Mesothelial cell of epicardium (in vitro differentiated cells): ENCODE data around the gene ABCC6. TPM values are rescaled to one million over a fixed set of nuclear protein-coding genes. Genes with fewer than 3 reads are reported as not detected.
"Not testable (repeated sequence)": the region's sequence is repeated elsewhere in the genome, so short reads cannot be mapped to it uniquely, and the experiment has no call there.

Experiments
- DNase-seq, 2 experiments: peaks; one replicate each; pipeline ENCODE4 v3.0.0; 2021; ENCODE audit warnings: low spot score in 2 of 2; ENCODE audit not compliant: unreplicated experiment in 2 of 2
- H3K27ac Mint-ChIP-seq: 2 replicates; pipeline ENCODE4 v1.8.0; 2021; ENCODE audit warnings: mixed read lengths
- H3K27me3 Mint-ChIP-seq: 2 replicates; pipeline ENCODE4 v1.8.0; 2021; ENCODE audit warnings: low read depth, mixed read lengths
- H3K36me3 Mint-ChIP-seq: 2 replicates; pipeline ENCODE4 v1.8.0; 2021; ENCODE audit warnings: mixed read lengths
- H3K4me1 Mint-ChIP-seq: 2 replicates; pipeline ENCODE4 v1.8.0; 2021; ENCODE audit warnings: mixed read lengths
- H3K4me3 Mint-ChIP-seq: 2 replicates; pipeline ENCODE4 v1.8.0; 2021; ENCODE audit warnings: mild to moderate bottlenecking, moderate library complexity, mixed read lengths
- H3K9me3 Mint-ChIP-seq: 2 replicates; pipeline ENCODE4 v1.8.0; 2021; ENCODE audit warnings: mixed read lengths
- total RNA-seq: library from RNA; stranded (reverse); gene quantifications from 3 replicates; pipeline ENCODE4 v1.2.1, GENCODE V29; 2021
- TF ChIP-seq, protein P1 (sequence below): fragments of 200-600 bp; sonication (generic); IDR thresholded peaks from one replicate; pipeline ENCODE4 v1.5.0; 2021; ENCODE audit warnings: antibody characterized with exemption; ENCODE audit not compliant: unreplicated experiment

Gene ABCC6
- total RNA-seq, 1 donor from 2014 or later, result 3.2 TPM

GRCh38 chr16:16188827-16189226 lies 34.5 kb downstream of the ABCC6 start:
- Mint-ChIP-seq H3K27me3 (peaks cover 2% of the 10 kb centered on the region), H3K4me3 (no peak overlapping the region), H3K9me3 (no peaks in the 10 kb centered on the region), H3K4me1 (no peaks in the 10 kb centered on the region), H3K36me3 (no peaks in the 10 kb centered on the region), H3K27ac (no peak overlapping the region)
- TF ChIP-seq, protein P1, sequence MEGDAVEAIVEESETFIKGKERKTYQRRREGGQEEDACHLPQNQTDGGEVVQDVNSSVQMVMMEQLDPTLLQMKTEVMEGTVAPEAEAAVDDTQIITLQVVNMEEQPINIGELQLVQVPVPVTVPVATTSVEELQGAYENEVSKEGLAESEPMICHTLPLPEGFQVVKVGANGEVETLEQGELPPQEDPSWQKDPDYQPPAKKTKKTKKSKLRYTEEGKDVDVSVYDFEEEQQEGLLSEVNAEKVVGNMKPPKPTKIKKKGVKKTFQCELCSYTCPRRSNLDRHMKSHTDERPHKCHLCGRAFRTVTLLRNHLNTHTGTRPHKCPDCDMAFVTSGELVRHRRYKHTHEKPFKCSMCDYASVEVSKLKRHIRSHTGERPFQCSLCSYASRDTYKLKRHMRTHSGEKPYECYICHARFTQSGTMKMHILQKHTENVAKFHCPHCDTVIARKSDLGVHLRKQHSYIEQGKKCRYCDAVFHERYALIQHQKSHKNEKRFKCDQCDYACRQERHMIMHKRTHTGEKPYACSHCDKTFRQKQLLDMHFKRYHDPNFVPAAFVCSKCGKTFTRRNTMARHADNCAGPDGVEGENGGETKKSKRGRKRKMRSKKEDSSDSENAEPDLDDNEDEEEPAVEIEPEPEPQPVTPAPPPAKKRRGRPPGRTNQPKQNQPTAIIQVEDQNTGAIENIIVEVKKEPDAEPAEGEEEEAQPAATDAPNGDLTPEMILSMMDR, result no peak
- DNase-seq, result no peak

DNA sequence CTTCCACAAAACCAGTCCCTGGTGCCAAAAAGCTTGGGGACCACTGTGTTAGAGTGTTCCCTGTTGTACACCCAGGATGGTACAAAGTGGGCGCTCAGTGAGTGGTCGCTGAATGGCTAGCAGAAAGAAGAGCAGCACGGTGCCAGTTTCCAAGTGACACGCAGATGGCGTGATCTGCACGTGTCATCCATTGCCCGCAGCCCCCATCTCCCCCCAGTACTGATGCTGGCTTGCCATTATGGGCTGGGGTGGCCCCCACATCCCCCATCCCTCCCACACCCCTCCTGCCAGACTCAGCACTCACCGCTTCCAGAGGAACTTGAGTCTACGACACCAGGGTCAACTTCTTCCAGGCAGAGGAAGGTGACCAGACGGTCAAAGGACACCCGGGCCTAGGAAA lies 36.5 kb downstream of the ABCC6 start:
- H3K36me3 Mint-ChIP-seq, result no peaks in the 10 kb centered on the region
- no peaks in the 10 kb centered on the region for H3K9me3 Mint-ChIP-seq
- H3K27ac Mint-ChIP-seq, result no peak overlapping the region
- no peak for DNase-seq
- H3K4me1 Mint-ChIP-seq, result no peaks in the 10 kb centered on the region
- TF ChIP-seq, protein P1, result no peak
- H3K4me3 Mint-ChIP-seq, result no peak overlapping the region
- H3K27me3 Mint-ChIP-seq, result peaks cover under 1% of the 10 kb centered on the region

- H3K4me1 Mint-ChIP-seq, result no peaks in the 10 kb centered on the region
- no peaks in the 10 kb centered on the region for H3K36me3 Mint-ChIP-seq
- TF ChIP-seq, protein P1, result no peak
These were observed 38.2 kb downstream of the ABCC6 start for GRCh38 chr16:16185095-16185494.

GRCh38 chr16:16184594-16184993 lies 38.7 kb downstream of the ABCC6 start:
- Mint-ChIP-seq H3K27ac (no peak overlapping the region), H3K36me3 (no peaks in the 10 kb centered on the region), H3K27me3 (no peaks in the 10 kb centered on the region), H3K4me1 (no peaks in the 10 kb centered on the region), H3K4me3 (no peak overlapping the region), H3K9me3 (peaks cover 5% of the 10 kb centered on the region)
- TF ChIP-seq, protein P1, result no peak
- no peak for DNase-seq

More at GRCh38 chr16:16185095-16185494, 38.2 kb downstream of the ABCC6 start:
- Mint-ChIP-seq H3K4me3 (no peak overlapping the region), H3K9me3 (peaks cover 1% of the 10 kb centered on the region), H3K27ac (no peak overlapping the region), H3K27me3 (no peaks in the 10 kb centered on the region)
- no peak for DNase-seq

GRCh38 chr16:16183562-16183961 lies 39.7 kb downstream of the ABCC6 start:
- Mint-ChIP-seq H3K4me3 (no peak overlapping the region), H3K27ac (no peak overlapping the region), H3K27me3 (no peaks in the 10 kb centered on the region), H3K9me3 (peaks cover 5% of the 10 kb centered on the region), H3K4me1 (no peaks in the 10 kb centered on the region), H3K36me3 (no peaks in the 10 kb centered on the region)
- no peak for DNase-seq
- TF ChIP-seq, protein P1, result no peak

- Mint-ChIP-seq H3K9me3 (peaks cover 5% of the 10 kb centered on the region), H3K4me1 (no peaks in the 10 kb centered on the region), H3K4me3 (no peak overlapping the region), H3K27ac (no peak overlapping the region), H3K27me3 (no peaks in the 10 kb centered on the region), H3K36me3 (no peaks in the 10 kb centered on the region)
- no peak for DNase-seq
- TF ChIP-seq, protein P1, result no peak
These were observed 40.4 kb downstream of the ABCC6 start for GRCh38 chr16:16182918-16183317.

DNA sequence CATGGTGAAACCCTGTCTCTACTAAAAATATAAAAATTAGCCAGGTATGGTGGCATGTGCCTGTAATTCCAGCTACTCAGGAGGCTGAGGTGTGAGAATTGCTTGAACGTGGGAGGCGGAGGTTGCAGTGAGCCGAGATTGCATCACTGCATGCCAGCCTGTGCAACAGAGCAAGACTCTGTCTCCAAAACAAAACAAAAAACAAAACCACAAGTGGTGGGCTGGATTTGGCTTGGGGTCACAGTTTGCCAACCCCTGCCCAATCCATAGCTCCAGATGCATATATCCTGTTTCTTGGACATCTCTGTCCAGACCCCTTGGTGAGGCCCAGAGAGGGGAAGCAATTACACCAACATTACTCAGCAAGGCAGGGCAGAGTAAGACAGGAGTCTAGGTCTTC lies 41.5 kb downstream of the ABCC6 start:
- not testable (repeated sequence) for H3K27me3 Mint-ChIP-seq, H3K36me3 Mint-ChIP-seq, H3K27ac Mint-ChIP-seq, H3K4me3 Mint-ChIP-seq, H3K4me1 Mint-ChIP-seq, H3K9me3 Mint-ChIP-seq, DNase-seq
